NT2/D1 (cell line): Measurements from ENCODE around the gene BMP3.

Source experiments
- DNase-seq: peaks from one replicate; pipeline ENCODE4 v3.0.0-alpha.2; 2011; ENCODE audit warnings: low read depth, low spot score
- H3K27me3 ChIP-seq: 2 replicates; pipeline ENCODE4 v1.6.0; 2011; ENCODE audit warnings: mild to moderate bottlenecking; ENCODE audit not compliant: insufficient read length, insufficient read depth
- H3K36me3 ChIP-seq: 2 replicates; pipeline ENCODE4 v1.6.1; 2011; ENCODE audit warnings: mild to moderate bottlenecking, low read length, mixed read lengths; ENCODE audit not compliant: insufficient read depth, insufficient read length
- H3K4me1 ChIP-seq: 2 replicates; pipeline ENCODE4 v1.5.1; 2011; ENCODE audit not compliant: insufficient read depth, insufficient read length
- H3K4me3 ChIP-seq: 2 replicates; pipeline ENCODE4 v1.5.1; 2011; ENCODE audit warnings: low read depth; ENCODE audit not compliant: insufficient read length
- H3K9ac ChIP-seq: 2 replicates; pipeline ENCODE4 v1.6.0; 2011; ENCODE audit warnings: low read depth; ENCODE audit not compliant: insufficient read length
- H3K9me3 ChIP-seq: 2 replicates; pipeline ENCODE4 v1.5.1; 2011; ENCODE audit warnings: mild to moderate bottlenecking, low read length; ENCODE audit not compliant: insufficient read depth
- SUZ12 ChIP-seq: IDR thresholded peaks from 2 replicates; pipeline ENCODE4 v1.6.1; 2011; ENCODE audit not compliant: insufficient read length, insufficient read depth; ENCODE audit errors: extremely low read depth
- YY1 ChIP-seq: IDR thresholded peaks from 2 replicates; pipeline ENCODE4 v1.6.1; 2011; ENCODE audit not compliant: insufficient read length, insufficient read depth
- ZNF274 ChIP-seq: IDR thresholded peaks from 2 replicates; pipeline ENCODE4 v1.6.1; 2011; ENCODE audit warnings: mild to moderate bottlenecking, low read depth, low read length

BMP3 gene

DNA sequence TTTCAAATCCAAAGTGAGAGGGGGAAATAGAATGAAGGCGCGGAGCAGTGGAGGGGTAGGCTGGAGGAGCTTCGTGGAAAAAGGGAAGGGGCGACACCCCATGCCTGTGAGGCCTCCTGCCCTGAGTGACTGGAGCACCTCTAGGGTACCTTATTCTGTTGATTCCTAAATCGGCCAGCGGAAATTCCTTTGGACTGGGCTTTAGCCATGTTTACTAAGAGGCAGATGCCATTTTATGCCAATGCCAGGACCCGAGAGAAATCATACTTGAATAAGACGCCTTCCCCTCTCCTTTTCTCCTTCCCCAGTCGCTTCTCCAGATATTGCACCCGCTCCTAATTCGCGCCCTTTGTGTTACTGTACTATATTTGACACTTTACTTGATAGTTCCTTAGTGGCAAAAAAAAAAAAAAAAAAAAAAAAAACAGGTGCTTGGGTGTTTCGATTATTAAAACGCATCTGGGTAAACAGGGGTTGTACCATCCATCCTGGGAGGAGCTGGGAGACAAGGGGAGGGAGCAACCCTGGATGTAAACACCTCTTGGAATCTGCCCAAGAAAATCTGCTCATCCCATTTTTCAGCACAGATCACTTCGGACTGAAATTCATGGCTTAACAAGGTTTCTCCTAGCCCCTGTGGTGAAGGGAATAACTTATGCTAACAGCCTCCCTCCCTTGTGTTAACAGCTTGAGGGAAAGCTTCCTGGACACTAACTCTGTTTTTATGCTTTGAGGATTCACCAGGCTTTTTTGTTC is 1.5 kb downstream of the BMP3 start:
- Histone ChIP-seq H3K36me3 (no peaks in the 10 kb centered on the region), H3K27me3 (peaks cover 58% of the 10 kb centered on the region), H3K4me1 (no peaks in the 10 kb centered on the region), H3K9ac (no peak overlapping the region), H3K4me3 (peak overlapping the region; percentile 57), H3K9me3 (no peaks in the 10 kb centered on the region)
- DNase-seq: no peak
- TF ChIP-seq ZNF274: no peak
- no peak for TF ChIP-seq YY1
- TF ChIP-seq SUZ12: no peak

DNA sequence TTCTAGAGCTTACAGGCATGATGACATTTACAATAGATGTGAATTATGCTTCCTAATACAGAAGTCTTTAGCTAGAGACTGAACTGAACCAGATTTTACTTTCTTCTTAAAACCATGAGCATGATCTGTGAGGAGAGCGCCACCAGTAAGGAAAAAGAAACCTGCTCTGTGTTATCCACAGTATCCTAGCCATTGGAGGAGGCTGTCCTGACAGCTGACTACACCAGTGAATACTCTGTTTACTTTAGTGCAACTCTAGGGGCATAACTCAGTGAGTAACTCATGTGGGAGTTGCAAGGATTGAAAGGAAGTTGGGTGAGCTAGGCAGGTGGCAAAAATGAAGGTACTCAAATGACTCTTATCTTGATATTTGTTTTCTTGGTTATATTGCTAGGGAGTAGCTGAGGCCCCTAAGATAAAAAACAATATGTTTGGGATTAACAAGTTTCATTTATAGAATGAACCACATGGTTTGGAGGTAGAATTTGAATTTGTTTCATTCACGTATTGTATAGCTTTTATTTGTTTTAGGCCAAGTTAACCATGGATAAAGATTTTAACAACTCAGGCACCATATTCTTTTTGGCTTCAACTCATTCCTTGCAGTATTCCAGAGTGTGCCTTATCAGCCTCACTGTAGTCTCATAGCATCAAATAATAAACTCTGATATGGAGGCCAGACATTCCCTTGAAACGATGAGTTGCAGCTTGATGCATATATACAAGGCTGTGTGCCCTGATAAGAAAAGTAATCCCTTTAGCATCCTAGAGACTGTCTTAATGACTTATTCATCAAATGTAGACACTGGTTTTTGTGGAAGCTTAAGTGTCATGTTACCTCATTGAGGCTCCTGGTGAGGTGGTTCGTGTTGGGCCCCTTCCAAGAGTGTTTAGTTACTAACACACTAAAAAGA is 2.5 kb downstream of the BMP3 start:
- H3K4me1 ChIP-seq: no peaks in the 10 kb centered on the region
- H3K27me3 ChIP-seq: peaks cover 53% of the 10 kb centered on the region
- no peak for TF ChIP-seq YY1
- no peak for TF ChIP-seq SUZ12
- TF ChIP-seq ZNF274: no peak
- no peaks in the 10 kb centered on the region for H3K36me3 ChIP-seq
- DNase-seq: no peak
- H3K4me3 ChIP-seq: no peak overlapping the region
- H3K9ac ChIP-seq: no peak overlapping the region
- no peaks in the 10 kb centered on the region for H3K9me3 ChIP-seq

DNA sequence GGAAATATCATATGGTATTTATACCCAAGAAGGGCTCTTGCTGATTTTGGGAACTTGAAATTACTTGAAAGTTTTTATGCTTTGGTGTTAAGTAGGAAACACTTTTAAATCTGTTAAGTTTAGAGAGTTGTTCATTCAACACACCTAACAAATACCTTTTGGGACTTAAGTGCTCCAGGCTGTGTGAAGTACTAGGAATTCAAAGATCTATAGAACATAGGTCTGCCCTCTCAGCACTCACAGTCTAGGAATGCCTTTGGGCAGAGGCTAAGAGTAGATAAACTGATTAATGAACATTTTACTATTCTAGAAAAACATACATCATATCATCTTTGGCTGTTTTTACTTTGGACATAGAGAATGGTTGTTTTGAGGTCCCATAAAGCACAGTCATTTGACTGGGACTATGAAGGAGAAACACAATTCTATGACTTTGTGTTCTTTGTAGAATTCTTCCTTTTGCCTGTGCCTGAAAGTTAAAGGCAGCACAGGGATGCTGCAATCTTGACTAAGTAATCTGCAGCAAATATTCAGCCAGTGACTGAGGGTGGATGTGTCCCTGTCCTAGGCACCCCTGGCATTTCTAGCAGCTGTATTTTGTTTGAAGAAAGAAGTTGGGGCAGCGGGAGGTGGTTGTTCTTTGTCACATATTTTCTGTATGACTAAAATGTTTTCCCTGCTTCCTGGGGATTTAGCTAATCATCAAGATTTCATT is 8.3 kb downstream of the BMP3 start:
- TF ChIP-seq ZNF274: no peak
- no peak for TF ChIP-seq SUZ12
- TF ChIP-seq YY1: no peak
- peaks cover 3% of the 10 kb centered on the region for H3K27me3 ChIP-seq
- no peaks in the 10 kb centered on the region for H3K9me3 ChIP-seq
- no peak overlapping the region for H3K4me3 ChIP-seq
- H3K36me3 ChIP-seq: no peaks in the 10 kb centered on the region
- no peak overlapping the region for H3K9ac ChIP-seq
- no peaks in the 10 kb centered on the region for H3K4me1 ChIP-seq
- no peak for DNase-seq

DNA sequence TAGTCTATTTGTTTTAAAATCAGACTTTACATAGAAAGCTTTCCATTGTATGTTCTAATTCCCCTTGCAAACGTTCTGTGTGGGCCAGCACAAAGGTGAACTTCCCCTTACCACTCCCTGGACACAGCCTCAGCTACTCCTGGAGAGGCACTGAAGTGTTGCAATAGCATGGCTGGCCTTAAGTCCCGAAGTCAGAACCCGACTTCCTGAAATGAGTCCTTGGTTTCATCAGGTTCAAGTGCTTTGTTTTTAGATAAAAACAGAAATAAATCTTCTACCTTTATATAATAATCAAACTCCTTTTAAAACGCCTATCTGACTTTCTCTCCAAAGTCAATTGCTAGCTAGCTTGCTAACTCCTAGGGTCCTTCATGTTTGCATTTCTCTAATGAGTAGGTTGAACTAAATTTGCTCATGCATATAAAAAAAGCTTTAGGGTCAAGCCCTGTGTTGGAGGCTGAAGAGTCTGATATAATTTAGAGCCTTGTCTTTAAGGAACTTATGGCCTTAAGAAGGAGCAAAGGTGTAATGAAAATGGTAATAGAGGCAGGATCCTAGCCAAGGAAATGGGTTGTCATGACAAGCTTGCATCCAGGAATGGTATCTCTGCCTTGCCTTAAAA is 9.0 kb downstream of the BMP3 start:
- Histone ChIP-seq H3K4me1 (no peaks in the 10 kb centered on the region), H3K9me3 (no peaks in the 10 kb centered on the region), H3K36me3 (no peaks in the 10 kb centered on the region), H3K4me3 (no peak overlapping the region), H3K9ac (no peak overlapping the region), H3K27me3 (no peaks in the 10 kb centered on the region)
- TF ChIP-seq YY1: no peak
- no peak for TF ChIP-seq SUZ12
- no peak for TF ChIP-seq ZNF274
- no peak for DNase-seq

DNA sequence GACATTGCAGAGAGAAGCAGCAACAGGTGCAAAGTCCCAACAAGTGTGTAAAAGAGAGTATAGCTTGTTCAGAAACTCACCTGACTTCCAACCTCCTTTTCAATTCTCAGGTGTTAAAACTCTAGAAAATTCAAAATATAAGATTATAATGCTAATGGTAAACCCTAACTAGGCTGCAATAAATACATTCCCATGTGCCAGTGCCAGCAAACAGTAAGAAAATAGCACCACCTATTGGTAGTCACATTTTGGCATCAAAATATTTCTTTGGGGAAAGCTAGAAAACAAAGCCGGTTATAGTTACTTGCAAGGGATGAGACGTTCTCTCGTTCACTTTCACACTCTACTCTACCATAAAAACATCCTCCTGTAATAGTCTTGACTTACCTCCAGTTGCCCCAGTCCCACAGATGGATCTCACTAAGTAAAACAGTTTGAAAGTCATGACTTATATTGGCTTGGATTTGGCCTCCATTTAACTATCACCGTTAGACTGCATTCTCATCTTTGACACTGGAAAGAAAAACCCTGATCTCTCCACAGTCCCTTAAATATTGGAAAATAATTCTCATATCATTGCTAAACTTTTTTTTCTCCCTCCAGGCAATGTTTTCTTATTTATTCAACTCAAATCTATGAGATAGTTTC is 9.6 kb downstream of the BMP3 start:
- Histone ChIP-seq H3K9ac (no peak overlapping the region), H3K4me3 (no peak overlapping the region)
- DNase-seq: no peak

DNA sequence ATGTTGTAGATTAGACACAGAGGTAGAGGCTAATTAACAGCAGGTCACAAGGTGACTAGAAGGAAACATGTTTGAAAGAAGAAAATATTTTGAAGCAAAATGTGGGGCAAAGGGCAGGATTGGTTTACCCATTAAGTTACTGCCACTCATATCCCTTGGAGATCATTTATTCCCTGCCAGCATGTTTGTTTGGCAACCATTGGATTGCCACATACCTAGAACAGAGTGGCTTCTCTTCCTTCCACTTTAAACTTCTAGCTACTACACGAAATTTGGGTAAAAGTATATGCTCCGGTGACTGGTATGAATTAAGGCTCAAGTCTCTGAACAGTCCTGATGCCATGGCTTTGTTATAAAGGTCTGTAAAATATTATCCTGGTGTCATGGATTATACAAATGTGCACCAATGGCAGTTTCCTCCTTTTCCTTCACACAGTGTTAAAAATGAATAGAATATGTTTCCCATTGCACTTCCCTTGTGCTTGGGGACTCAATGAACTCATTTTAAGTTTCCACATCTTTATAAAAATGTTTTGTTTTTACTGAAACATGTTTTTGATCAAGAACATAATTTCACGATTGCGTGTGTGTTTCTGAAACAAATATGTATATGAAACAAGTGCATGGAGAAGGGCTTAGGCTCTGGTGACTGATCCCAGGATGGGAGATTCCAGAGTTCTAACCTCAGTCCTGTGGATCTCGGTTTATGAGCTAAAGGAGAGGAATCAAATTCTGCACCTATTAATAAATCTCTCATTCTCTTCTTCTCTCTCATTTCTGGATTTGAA is 12.3 kb downstream of the BMP3 start:
- Histone ChIP-seq H3K27me3 (no peaks in the 10 kb centered on the region), H3K36me3 (no peaks in the 10 kb centered on the region), H3K4me1 (no peaks in the 10 kb centered on the region), H3K9ac (no peak overlapping the region), H3K9me3 (no peaks in the 10 kb centered on the region), H3K4me3 (no peak overlapping the region)
- no peak for DNase-seq
- TF ChIP-seq ZNF274 (no peak), SUZ12 (no peak), YY1 (no peak)

More for the DNA sequence above, 9.6 kb downstream of the BMP3 start:
- H3K9me3 ChIP-seq: no peaks in the 10 kb centered on the region
- TF ChIP-seq ZNF274 (no peak), SUZ12 (no peak)
- H3K36me3 ChIP-seq: no peaks in the 10 kb centered on the region
- no peaks in the 10 kb centered on the region for H3K27me3 ChIP-seq
- H3K4me1 ChIP-seq: no peaks in the 10 kb centered on the region
